ENCODE measurements around the gene CA7. TPM values are rescaled to one million over a fixed set of nuclear protein-coding genes. Genes with fewer than 3 reads are reported as not detected.

The CA7 gene
- total RNA-seq, 2 donors from 2014 or later: not detected

DNA sequence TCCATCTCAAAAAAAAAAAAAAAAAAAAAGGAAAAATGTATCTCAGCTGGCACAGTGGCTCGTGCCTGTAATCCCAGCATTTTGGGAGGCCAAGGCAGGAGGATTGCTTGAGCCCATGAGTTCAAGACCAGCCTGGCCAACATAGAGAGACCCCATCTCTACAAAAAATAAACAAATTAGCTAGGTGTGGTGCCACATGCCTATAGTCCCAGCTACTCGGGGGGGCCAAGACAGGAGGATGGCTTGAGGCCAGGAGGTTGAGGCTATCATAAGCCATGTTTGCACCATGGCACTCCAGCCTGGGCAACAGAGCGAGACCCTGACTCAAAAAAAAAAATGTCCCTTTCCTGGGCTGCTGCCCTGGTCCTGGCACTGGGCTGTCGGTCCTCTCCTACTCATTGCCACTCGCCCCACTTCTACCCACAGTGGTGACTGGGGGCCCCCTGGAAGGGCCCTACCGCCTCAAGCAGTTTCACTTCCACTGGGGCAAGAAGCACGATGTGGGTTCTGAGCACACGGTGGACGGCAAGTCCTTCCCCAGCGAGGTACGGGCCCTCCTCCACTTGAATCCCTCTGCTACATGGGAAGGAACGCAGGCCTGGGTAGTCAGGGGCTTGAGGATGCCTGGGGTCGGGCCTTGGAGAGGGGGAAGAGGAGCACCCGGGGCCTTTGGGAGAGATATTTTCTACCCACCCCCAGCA, 6.1 kb downstream of the CA7 start:
- Histone ChIP-seq H3K27ac (ENCODE audit: low read depth, low read length) (no peak overlapping the region), H3K4me3 (ENCODE audit: low read length) (no peak overlapping the region), H3K9me3 (ENCODE audit: control insufficient read depth, low read length) (no peaks in the 10 kb centered on the region), H3K27me3 (ENCODE audit: control insufficient read depth, insufficient read depth, low read length, poor library complexity, severe bottlenecking) (peaks cover 35% of the 10 kb centered on the region), H3K9ac (ENCODE audit: extremely low read depth, low read length, poor library complexity, severe bottlenecking) (no peak overlapping the region), H3K4me1 (ENCODE audit: control insufficient read depth, insufficient read depth, low read length) (no peaks in the 10 kb centered on the region), H3K36me3 (ENCODE audit: control insufficient read depth, insufficient read depth, low read length) (no peaks in the 10 kb centered on the region)
- peak; percentile 24 for DNase-seq
- Mint-ChIP-seq H3K36me3 (ENCODE audit: low read depth) (no peaks in the 10 kb centered on the region), H3K27me3 (ENCODE audit: insufficient read depth) (peaks cover 36% of the 10 kb centered on the region), H3K4me3 (no peak overlapping the region), H3K9me3 (no peaks in the 10 kb centered on the region), H3K27ac (no peak overlapping the region), H3K4me1 (no peaks in the 10 kb centered on the region)
- WGBS, 2 experiments (ENCODE audit: insufficient coverage in 1 of 2, insufficient read length in 1 of 2): 92 to 94% methylated on average over 9 to 13 of the region's 14 CpGs
- TF ChIP-seq, protein P1, sequence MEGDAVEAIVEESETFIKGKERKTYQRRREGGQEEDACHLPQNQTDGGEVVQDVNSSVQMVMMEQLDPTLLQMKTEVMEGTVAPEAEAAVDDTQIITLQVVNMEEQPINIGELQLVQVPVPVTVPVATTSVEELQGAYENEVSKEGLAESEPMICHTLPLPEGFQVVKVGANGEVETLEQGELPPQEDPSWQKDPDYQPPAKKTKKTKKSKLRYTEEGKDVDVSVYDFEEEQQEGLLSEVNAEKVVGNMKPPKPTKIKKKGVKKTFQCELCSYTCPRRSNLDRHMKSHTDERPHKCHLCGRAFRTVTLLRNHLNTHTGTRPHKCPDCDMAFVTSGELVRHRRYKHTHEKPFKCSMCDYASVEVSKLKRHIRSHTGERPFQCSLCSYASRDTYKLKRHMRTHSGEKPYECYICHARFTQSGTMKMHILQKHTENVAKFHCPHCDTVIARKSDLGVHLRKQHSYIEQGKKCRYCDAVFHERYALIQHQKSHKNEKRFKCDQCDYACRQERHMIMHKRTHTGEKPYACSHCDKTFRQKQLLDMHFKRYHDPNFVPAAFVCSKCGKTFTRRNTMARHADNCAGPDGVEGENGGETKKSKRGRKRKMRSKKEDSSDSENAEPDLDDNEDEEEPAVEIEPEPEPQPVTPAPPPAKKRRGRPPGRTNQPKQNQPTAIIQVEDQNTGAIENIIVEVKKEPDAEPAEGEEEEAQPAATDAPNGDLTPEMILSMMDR (conservative IDR thresholded peaks at IDR 0.05): no peak

DNA sequence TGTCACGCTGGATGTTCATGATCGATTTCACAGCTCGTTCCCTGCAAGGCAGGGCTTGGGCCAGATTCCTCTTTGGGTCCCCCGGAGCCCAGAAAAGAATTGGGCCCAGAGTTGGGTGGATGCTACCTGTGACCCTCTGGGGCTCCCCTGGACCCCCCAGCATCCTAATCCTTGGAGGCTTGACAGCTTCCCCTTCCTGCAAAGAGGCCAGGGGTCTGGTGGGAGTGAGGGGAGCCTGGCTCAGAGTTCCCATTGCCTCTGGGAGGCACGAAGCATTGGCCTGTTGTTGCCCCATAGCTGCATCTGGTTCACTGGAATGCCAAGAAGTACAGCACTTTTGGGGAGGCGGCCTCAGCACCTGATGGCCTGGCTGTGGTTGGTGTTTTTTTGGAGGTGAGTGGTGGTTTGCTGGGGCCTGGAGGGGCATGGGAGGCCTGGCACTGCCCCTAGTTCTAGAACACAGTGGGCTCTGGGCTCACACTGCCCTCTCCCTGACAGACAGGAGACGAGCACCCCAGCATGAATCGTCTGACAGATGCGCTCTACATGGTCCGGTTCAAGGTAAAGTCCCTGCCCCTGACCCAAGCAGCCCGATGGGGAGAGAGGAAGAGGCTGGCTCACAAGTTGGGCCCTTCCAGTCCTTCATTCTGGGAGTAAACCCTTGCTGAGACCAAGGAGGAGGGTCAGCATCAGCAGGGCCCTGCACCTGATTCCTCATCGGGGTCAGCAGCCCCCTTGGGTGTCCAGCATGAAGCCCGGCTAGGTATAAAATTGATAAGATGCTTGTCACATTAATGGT, 7.2 kb downstream of the CA7 start:
- no peak overlapping the region for H3K4me3 ChIP-seq (ENCODE audit: low read length)
- H3K27me3 ChIP-seq (ENCODE audit: control insufficient read depth, insufficient read depth, low read length, poor library complexity, severe bottlenecking): peaks cover 24% of the 10 kb centered on the region
- DNase-seq: peak; percentile 36
- 88 to 89% methylated on average over 9 to 13 of the region's 13 CpGs for WGBS, 2 experiments (ENCODE audit: insufficient coverage in 1 of 2, insufficient read length in 1 of 2)
- H3K9me3 ChIP-seq (ENCODE audit: control insufficient read depth, low read length): no peaks in the 10 kb centered on the region
- Mint-ChIP-seq H3K4me3 (no peak overlapping the region), H3K4me1 (no peaks in the 10 kb centered on the region), H3K27ac (no peak overlapping the region), H3K36me3 (ENCODE audit: low read depth) (no peaks in the 10 kb centered on the region), H3K27me3 (ENCODE audit: insufficient read depth) (peaks cover 25% of the 10 kb centered on the region), H3K9me3 (no peaks in the 10 kb centered on the region)
- H3K9ac ChIP-seq (ENCODE audit: extremely low read depth, low read length, poor library complexity, severe bottlenecking): no peak overlapping the region
- H3K4me1 ChIP-seq (ENCODE audit: control insufficient read depth, insufficient read depth, low read length): no peaks in the 10 kb centered on the region
- H3K36me3 ChIP-seq (ENCODE audit: control insufficient read depth, insufficient read depth, low read length): no peaks in the 10 kb centered on the region
- TF ChIP-seq, protein P1 (conservative IDR thresholded peaks at IDR 0.05): no peak
- no peak overlapping the region for H3K27ac ChIP-seq (ENCODE audit: low read depth, low read length)

DNA sequence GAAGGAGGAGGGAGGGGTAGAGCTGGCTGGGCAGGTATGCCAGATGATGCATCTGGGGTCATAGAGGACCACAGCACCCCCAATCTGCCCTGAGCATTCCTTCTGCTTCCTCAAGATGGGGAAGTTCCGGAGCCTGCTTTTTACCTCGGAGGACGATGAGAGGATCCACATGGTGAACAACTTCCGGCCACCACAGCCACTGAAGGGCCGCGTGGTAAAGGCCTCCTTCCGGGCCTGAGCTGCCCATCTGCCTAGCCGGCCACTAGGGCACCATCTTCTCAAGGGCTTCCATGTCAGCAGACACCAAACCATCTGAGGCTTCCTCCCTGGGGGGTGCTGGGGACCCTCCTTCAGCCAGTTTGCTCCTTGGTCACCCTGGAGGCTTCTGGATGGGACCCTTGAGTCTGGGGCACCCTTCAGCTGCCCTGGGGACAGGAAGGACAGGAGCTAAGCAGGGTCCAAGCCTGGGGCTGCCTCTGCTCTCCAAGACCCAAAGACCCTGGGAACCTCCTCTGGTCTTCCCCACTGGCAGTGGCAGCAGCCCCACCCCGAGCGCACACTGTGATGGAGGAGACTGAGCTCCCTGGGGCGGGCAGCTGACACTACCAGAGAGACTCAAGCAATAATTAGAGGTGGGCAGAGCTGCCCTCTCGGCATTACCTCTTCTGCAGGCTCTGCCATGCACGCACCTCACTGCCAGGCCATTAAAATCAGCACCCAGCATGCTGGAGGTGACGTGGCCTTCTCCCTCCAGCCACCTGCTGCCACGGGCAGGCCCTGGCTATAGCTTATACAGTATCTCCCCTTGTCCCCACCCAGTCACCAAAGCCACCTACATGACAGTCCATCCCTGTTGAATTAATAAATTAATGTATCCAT, 9.3 kb downstream of the CA7 start:
- Histone ChIP-seq H3K9me3 (ENCODE audit: control insufficient read depth, low read length) (no peaks in the 10 kb centered on the region), H3K4me1 (ENCODE audit: control insufficient read depth, insufficient read depth, low read length) (no peaks in the 10 kb centered on the region), H3K27me3 (ENCODE audit: control insufficient read depth, insufficient read depth, low read length, poor library complexity, severe bottlenecking) (peaks cover 2% of the 10 kb centered on the region), H3K4me3 (ENCODE audit: low read length) (no peak overlapping the region), H3K36me3 (ENCODE audit: control insufficient read depth, insufficient read depth, low read length) (no peaks in the 10 kb centered on the region), H3K9ac (ENCODE audit: extremely low read depth, low read length, poor library complexity, severe bottlenecking) (no peak overlapping the region), H3K27ac (ENCODE audit: low read depth, low read length) (no peak overlapping the region)
- H3K27ac Mint-ChIP-seq: no peak overlapping the region
- TF ChIP-seq, protein P1 (conservative IDR thresholded peaks at IDR 0.05): no peak
- WGBS, 2 experiments (ENCODE audit: insufficient coverage in 1 of 2, insufficient read length in 1 of 2): 92 to 94% methylated on average over 10 to 15 of the region's 15 CpGs
- no peaks in the 10 kb centered on the region for H3K36me3 Mint-ChIP-seq (ENCODE audit: low read depth)
- H3K27me3 Mint-ChIP-seq (ENCODE audit: insufficient read depth): peaks cover 3% of the 10 kb centered on the region
- DNase-seq: peak; percentile 26
- no peaks in the 10 kb centered on the region for H3K9me3 Mint-ChIP-seq
- H3K4me1 Mint-ChIP-seq: no peaks in the 10 kb centered on the region
- H3K4me3 Mint-ChIP-seq: no peak overlapping the region

All from endodermal cell (in vitro differentiated cells).